CD4-positive, alpha-beta memory T cell (primary cell): ENCODE data around the gene OR10P1. TPM values are rescaled to one million over a fixed set of nuclear protein-coding genes. Genes with fewer than 3 reads are reported as not detected.

Experiments
- CTCF ChIA-PET: fragments of 350-600 bp; sonication (Branson Sonifier 250); formaldehyde crosslinking; loops from one replicate; lab custom pipeline; 2021; ENCODE audit warnings: inconsistent platforms; ENCODE audit not compliant: partially characterized antibody; lab: Charles Lee
- POLR2A ChIA-PET: fragments of 350-600 bp; sonication (Branson Sonifier 250); formaldehyde crosslinking; loops from one replicate; lab custom pipeline; 2021; ENCODE audit not compliant: partially characterized antibody; lab: Charles Lee
- DNase-seq, 5 donors: peaks; one replicate each; pipeline versions ENCODE4 v3.0.0 to v3.0.0-alpha.2; 2020 to 2022; ENCODE audit warnings: mixed read lengths in 1 of 5
- H3K27ac ChIP-seq: one replicate; pipeline ENCODE4 v1.7.0; 2013; ENCODE audit warnings: low read depth, low read length
- H3K27me3 ChIP-seq: 2 replicates; pipeline ENCODE4 v1.7.0; 2013; ENCODE audit warnings: mild to moderate bottlenecking, low read length, moderate library complexity; ENCODE audit not compliant: insufficient read depth
- H3K36me3 ChIP-seq: 2 replicates; pipeline ENCODE4 v1.7.0; 2013; ENCODE audit warnings: mild to moderate bottlenecking, low read length, moderate library complexity; ENCODE audit not compliant: insufficient read depth
- H3K4me1 ChIP-seq: 2 replicates; pipeline ENCODE4 v1.7.0; 2013; ENCODE audit warnings: mild to moderate bottlenecking, low read length, moderate library complexity; ENCODE audit not compliant: insufficient read depth
- H3K4me3 ChIP-seq, 2 donors: one replicate each; pipeline ENCODE4 v1.7.0; 2013; ENCODE audit warnings: low read length in 2 of 2, mild to moderate bottlenecking in 1 of 2
- H3K9me3 ChIP-seq, 2 donors: one replicate each; pipeline ENCODE4 v1.7.0; 2013; ENCODE audit warnings: low read length in 2 of 2, control low read depth in 1 of 2; ENCODE audit not compliant: control insufficient read depth in 1 of 2
- H3K27ac Mint-ChIP-seq, 7 donors: one replicate each; pipeline ENCODE4 v1.8.0; 2020 to 2021; ENCODE audit warnings: mixed read lengths in 7 of 7, mild to moderate bottlenecking in 6 of 7, inconsistent platforms in 3 of 7, moderate library complexity in 3 of 7
- H3K27me3 Mint-ChIP-seq, 2 donors: one replicate each; pipeline ENCODE4 v1.8.0; 2020 to 2021; ENCODE audit warnings: mixed read lengths in 2 of 2
- H3K36me3 Mint-ChIP-seq, 2 donors: one replicate each; pipeline ENCODE4 v1.8.0; 2020 to 2021; ENCODE audit warnings: mixed read lengths in 2 of 2, inconsistent platforms in 1 of 2, mild to moderate bottlenecking in 1 of 2
- H3K4me1 Mint-ChIP-seq, 4 donors: one replicate each; pipeline ENCODE4 v1.8.0; 2020 to 2021; ENCODE audit warnings: mixed read lengths in 4 of 4, mild to moderate bottlenecking in 1 of 4
- H3K4me3 Mint-ChIP-seq, 8 donors: one replicate each; pipeline ENCODE4 v1.8.0; 2020 to 2021; ENCODE audit warnings: mixed read lengths in 8 of 8, mild to moderate bottlenecking in 7 of 8, moderate library complexity in 6 of 8, inconsistent platforms in 3 of 8
- H3K9me3 Mint-ChIP-seq, 8 donors: one replicate each; pipeline ENCODE4 v1.8.0; 2020 to 2021; ENCODE audit warnings: mixed read lengths in 8 of 8, mild to moderate bottlenecking in 5 of 8, inconsistent platforms in 3 of 8, moderate library complexity in 1 of 8
- intact Hi-C: fragments of 100-400 bp; cut with micrococcal nuclease; formaldehyde crosslinking; loops from one replicate; pipeline ENCODE4 v1.15.1; 2023
- polyA plus RNA-seq, 2 donors: library from polyadenylated mRNA; unstranded; fragments of 300-500 nt; fragmentation: Illumina TruSeq; gene quantifications; one replicate each; pipeline ENCODE4 v1.2.3, GENCODE V29; 2021
- total RNA-seq, 2 experiments: library from RNA; stranded (reverse); gene quantifications; one replicate each; pipeline ENCODE4 v1.2.3, GENCODE V29; 2021

OR10P1 gene
- total and polyA plus RNA-seq, 4 experiments from 2014 or later, result not detected

DNA sequence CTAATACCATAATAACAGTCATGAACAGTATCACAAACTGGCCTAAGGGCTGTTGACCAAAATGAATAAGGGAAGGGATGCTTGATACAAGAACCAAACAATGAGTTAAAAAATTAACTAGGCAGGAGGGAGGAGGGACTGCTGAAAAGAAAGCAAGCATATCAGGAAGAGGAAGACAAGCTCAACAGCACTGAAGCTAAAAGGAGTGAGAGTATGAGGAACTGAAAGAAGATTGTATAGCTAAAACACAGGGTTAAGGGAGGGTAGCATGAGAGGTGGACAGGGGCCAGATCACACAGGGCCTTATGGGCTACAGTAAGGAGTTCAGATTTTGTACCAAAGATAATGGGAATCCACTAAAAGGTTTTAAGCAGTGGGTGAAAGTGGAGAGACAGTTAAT lies 36.9 kb downstream of the OR10P1 start:
- Mint-ChIP-seq H3K4me1 (no peaks in the 10 kb centered on the region), H3K27me3 (peaks cover 13 to 14% of the 10 kb centered on the region in 2 donors), H3K36me3 (no peaks in the 10 kb centered on the region), H3K9me3 (no peaks in the 10 kb centered on the region), H3K27ac (no peak overlapping the region), H3K4me3 (no peak overlapping the region)
- POLR2A ChIA-PET, result no interaction called here
- CTCF ChIA-PET, result no interaction called here
- no peak for DNase-seq
- Histone ChIP-seq H3K27me3 (no peaks in the 10 kb centered on the region), H3K4me3 (no peak overlapping the region), H3K9me3 (no peaks in the 10 kb centered on the region), H3K27ac (no peak overlapping the region), H3K36me3 (no peaks in the 10 kb centered on the region), H3K4me1 (no peaks in the 10 kb centered on the region)
- intact Hi-C loops, result no loop called here

GRCh38 chr12:55675666-55676065 lies 39.0 kb downstream of the OR10P1 start:
- Mint-ChIP-seq H3K27me3 (peaks cover 10 to 19% of the 10 kb centered on the region in 2 donors), H3K4me3 (no peak overlapping the region), H3K27ac (no peak overlapping the region), H3K4me1 (peaks cover 0 to under 1% (median 0%) of the 10 kb centered on the region in 4 donors), H3K36me3 (no peaks in the 10 kb centered on the region), H3K9me3 (no peaks in the 10 kb centered on the region)
- ChIA-PET POLR2A (no interaction called here), CTCF (interaction anchor here (2.4 kb wide), 1 partner anchor 20 kb away, joined by 14 read pairs; no protein-coding TSS in a partner anchor)
- H3K27ac ChIP-seq, result no peak overlapping the region
- no peaks in the 10 kb centered on the region for H3K36me3 ChIP-seq
- H3K4me3 ChIP-seq, result no peak overlapping the region
- intact Hi-C loops, result no loop called here
- DNase-seq, result no peak
- H3K4me1 ChIP-seq, result no peaks in the 10 kb centered on the region
- no peaks in the 10 kb centered on the region for H3K9me3 ChIP-seq
- H3K27me3 ChIP-seq, result no peaks in the 10 kb centered on the region

GRCh38 chr12:55676707-55677106 lies 40.0 kb downstream of the OR10P1 start:
- intact Hi-C loops, result no loop called here
- no peak overlapping the region for H3K27ac Mint-ChIP-seq
- POLR2A ChIA-PET, result no interaction called here
- peaks cover 3 to 11% (median 9%) of the 10 kb centered on the region in 4 donors for H3K4me1 Mint-ChIP-seq
- peaks cover 15 to 21% of the 10 kb centered on the region in 2 donors for H3K27me3 Mint-ChIP-seq
- Histone ChIP-seq H3K4me1 (no peaks in the 10 kb centered on the region), H3K4me3 (no peak overlapping the region), H3K9me3 (no peaks in the 10 kb centered on the region), H3K27ac (no peak overlapping the region), H3K36me3 (no peaks in the 10 kb centered on the region), H3K27me3 (peaks cover 5% of the 10 kb centered on the region)
- CTCF ChIA-PET, result interaction anchor here (0.7 to 2.4 kb wide), 5 partner anchors 19 to 31 kb away, joined by 3 to 14 read pairs (median 4); no protein-coding TSS in a partner anchor
- no peak overlapping the region for H3K4me3 Mint-ChIP-seq
- no peaks in the 10 kb centered on the region for H3K36me3 Mint-ChIP-seq
- no peaks in the 10 kb centered on the region for H3K9me3 Mint-ChIP-seq
- DNase-seq, result no peak

DNA sequence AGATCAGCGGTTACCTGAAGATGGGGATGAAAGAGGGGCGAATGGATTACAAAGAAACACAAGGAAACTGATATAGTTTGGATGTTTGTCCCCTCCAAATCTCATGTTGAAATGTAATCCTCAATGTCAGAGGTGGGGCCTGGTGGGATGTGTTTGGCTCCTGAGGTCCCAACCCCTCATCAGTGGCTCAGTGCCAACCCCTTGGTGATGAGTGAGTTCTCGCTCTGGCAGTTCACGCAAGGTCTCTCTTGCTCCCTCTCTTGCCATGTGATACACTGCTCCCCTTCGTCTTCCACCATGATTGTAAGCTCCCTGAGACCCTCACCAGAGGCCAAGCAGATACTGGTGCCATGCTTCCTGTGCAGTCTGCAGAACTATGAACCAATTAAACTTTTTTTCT lies 43.0 kb downstream of the OR10P1 start:
- no peak for DNase-seq
- H3K9me3 ChIP-seq, result no peaks in the 10 kb centered on the region
- H3K27me3 ChIP-seq, result peaks cover 10% of the 10 kb centered on the region
- no peaks in the 10 kb centered on the region for H3K9me3 Mint-ChIP-seq
- no peaks in the 10 kb centered on the region for H3K36me3 ChIP-seq
- H3K27ac Mint-ChIP-seq, result no peak overlapping the region
- H3K4me3 Mint-ChIP-seq, result no peak overlapping the region
- ChIA-PET CTCF (no interaction called here), POLR2A (no interaction called here)
- peaks cover 6 to 14% (median 11%) of the 10 kb centered on the region in 4 donors for H3K4me1 Mint-ChIP-seq
- intact Hi-C loops, result no loop called here
- H3K4me3 ChIP-seq, result no peak overlapping the region
- no peak overlapping the region for H3K27ac ChIP-seq
- H3K27me3 Mint-ChIP-seq, result peaks cover 14 to 19% of the 10 kb centered on the region in 2 donors
- H3K36me3 Mint-ChIP-seq, result no peaks in the 10 kb centered on the region
- H3K4me1 ChIP-seq, result no peaks in the 10 kb centered on the region

DNA sequence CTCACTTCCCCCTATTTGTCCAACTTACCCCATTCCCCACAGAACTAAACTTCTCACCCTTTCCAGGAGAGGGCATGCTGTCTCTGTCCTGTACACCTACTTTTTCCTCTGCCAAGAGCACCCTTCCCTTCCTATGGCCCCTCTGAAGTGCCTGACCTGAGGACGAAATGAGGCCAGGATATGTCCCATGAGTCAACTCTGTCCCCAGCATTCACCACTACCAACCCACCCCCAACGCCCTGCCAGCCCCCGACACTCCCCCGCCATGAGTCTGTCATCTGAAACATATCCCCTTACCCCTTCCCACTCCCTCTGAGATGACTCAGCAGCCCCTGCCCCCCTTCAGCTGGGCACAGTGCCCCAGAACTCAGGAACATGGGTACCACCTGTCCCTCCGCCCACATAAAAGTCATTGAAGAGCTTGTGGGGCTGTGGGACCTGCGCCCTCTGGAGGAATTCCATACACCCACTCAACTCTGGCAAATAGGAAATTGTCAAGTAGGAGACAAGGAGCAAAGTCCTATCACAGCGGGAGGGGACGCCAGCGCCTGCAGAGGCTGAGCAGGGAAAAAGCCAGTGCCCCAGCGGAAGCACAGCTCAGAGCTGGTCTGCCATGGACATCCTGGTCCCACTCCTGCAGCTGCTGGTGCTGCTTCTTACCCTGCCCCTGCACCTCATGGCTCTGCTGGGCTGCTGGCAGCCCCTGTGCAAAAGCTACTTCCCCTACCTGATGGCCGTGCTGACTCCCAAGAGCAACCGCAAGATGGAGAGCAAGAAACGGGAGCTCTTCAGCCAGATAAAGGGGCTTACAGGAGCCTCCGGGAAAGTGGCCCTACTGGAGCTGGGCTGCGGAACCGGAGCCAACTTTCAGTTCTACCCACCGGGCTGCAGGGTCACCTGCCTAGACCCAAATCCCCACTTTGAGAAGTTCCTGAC lies 44.7 kb downstream of the OR10P1 start:
- H3K27ac Mint-ChIP-seq, result no peak overlapping the region
- peaks cover 13 to 19% of the 10 kb centered on the region in 2 donors for H3K27me3 Mint-ChIP-seq
- no peaks in the 10 kb centered on the region for H3K9me3 ChIP-seq
- H3K4me3 ChIP-seq, result no peak overlapping the region
- CTCF ChIA-PET, result interaction anchor here (0.8 to 1.6 kb wide), 2 partner anchors 10 to 26 kb away, joined by 3 to 5 read pairs; no protein-coding TSS in a partner anchor
- H3K36me3 ChIP-seq, result no peaks in the 10 kb centered on the region
- peak overlapping the region in 2 of 8 donors; percentile 16 to 18 for H3K4me3 Mint-ChIP-seq
- no peak for DNase-seq
- H3K36me3 Mint-ChIP-seq, result no peaks in the 10 kb centered on the region
- H3K27me3 ChIP-seq, result peaks cover 10% of the 10 kb centered on the region
- H3K4me1 Mint-ChIP-seq, result peaks cover 6 to 16% (median 12%) of the 10 kb centered on the region in 4 donors
- no peak overlapping the region for H3K27ac ChIP-seq
- no peaks in the 10 kb centered on the region for H3K9me3 Mint-ChIP-seq
- intact Hi-C loops, result no loop called here
- H3K4me1 ChIP-seq, result no peaks in the 10 kb centered on the region
- POLR2A ChIA-PET, result no interaction called here

GRCh38 chr12:55682087-55682796 lies 45.5 kb downstream of the OR10P1 start:
- ChIA-PET CTCF (interaction anchor here (0.8 to 1.6 kb wide), 2 partner anchors 10 to 27 kb away, joined by 3 to 5 read pairs; no protein-coding TSS in a partner anchor), POLR2A (no interaction called here)
- no peaks in the 10 kb centered on the region for H3K9me3 ChIP-seq
- peaks cover 8 to 21% (median 13%) of the 10 kb centered on the region in 4 donors for H3K4me1 Mint-ChIP-seq
- no peak for DNase-seq
- H3K4me1 ChIP-seq, result no peaks in the 10 kb centered on the region
- no peaks in the 10 kb centered on the region for H3K9me3 Mint-ChIP-seq
- no peak overlapping the region for H3K27ac ChIP-seq
- no peak overlapping the region for H3K4me3 Mint-ChIP-seq
- intact Hi-C loops, result no loop called here
- no peak overlapping the region for H3K27ac Mint-ChIP-seq
- no peaks in the 10 kb centered on the region for H3K36me3 Mint-ChIP-seq
- H3K27me3 Mint-ChIP-seq, result peaks cover 11 to 17% of the 10 kb centered on the region in 2 donors
- H3K4me3 ChIP-seq, result no peak overlapping the region
- H3K36me3 ChIP-seq, result no peaks in the 10 kb centered on the region
- H3K27me3 ChIP-seq, result peaks cover 10% of the 10 kb centered on the region

DNA sequence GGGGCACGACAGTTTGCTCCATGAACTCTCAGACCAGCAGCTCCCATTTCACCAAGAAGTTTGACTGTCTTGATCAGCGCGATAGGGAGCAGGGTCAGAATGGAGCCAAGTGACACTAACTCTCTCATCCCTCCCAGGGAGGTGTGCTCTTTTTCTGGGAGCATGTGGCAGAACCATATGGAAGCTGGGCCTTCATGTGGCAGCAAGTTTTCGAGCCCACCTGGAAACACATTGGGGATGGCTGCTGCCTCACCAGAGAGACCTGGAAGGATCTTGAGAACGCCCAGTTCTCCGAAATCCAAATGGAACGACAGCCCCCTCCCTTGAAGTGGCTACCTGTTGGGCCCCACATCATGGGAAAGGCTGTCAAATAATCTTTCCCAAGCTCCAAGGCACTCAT lies 47.0 kb downstream of the OR10P1 start:
- H3K36me3 ChIP-seq, result no peaks in the 10 kb centered on the region

More for the DNA sequence above, 47.0 kb downstream of the OR10P1 start:
- Mint-ChIP-seq H3K4me3 (no peak overlapping the region), H3K4me1 (peaks cover 12 to 21% (median 17%) of the 10 kb centered on the region in 4 donors), H3K9me3 (no peaks in the 10 kb centered on the region), H3K27ac (peak overlapping the region in 1 of 7 donors; percentile 52), H3K36me3 (no peaks in the 10 kb centered on the region), H3K27me3 (peaks cover 11 to 17% of the 10 kb centered on the region in 2 donors)
- H3K9me3 ChIP-seq, result no peaks in the 10 kb centered on the region
- ChIA-PET CTCF (no interaction called here), POLR2A (no interaction called here)
- no peak for DNase-seq
- intact Hi-C loops, result no loop called here
- no peaks in the 10 kb centered on the region for H3K4me1 ChIP-seq
- no peak overlapping the region for H3K27ac ChIP-seq
- peaks cover 10% of the 10 kb centered on the region for H3K27me3 ChIP-seq
- no peak overlapping the region for H3K4me3 ChIP-seq
